ENCODE results near the gene CIAO3.

GRCh38 chr16:682493-683395, 58.1 kb downstream of the CIAO3 start:
- TF ChIP-seq POLR2A (IDR thresholded peaks at IDR 0.05; ENCODE audit: low read depth, low read length) (no peak), POLR2AphosphoS5 (IDR thresholded peaks at IDR 0.05; ENCODE audit: low read depth, low read length) (no peak)
